Measurements from ENCODE around the gene KLK12. TPM values are rescaled to one million over a fixed set of nuclear protein-coding genes. Genes with fewer than 3 reads are reported as not detected.

Gene KLK12
- total and polyA plus RNA-seq, 2 of the 13 experiments (the other 11 are each of a cell fraction or from before 2014, with no cell fraction given): not detected

DNA sequence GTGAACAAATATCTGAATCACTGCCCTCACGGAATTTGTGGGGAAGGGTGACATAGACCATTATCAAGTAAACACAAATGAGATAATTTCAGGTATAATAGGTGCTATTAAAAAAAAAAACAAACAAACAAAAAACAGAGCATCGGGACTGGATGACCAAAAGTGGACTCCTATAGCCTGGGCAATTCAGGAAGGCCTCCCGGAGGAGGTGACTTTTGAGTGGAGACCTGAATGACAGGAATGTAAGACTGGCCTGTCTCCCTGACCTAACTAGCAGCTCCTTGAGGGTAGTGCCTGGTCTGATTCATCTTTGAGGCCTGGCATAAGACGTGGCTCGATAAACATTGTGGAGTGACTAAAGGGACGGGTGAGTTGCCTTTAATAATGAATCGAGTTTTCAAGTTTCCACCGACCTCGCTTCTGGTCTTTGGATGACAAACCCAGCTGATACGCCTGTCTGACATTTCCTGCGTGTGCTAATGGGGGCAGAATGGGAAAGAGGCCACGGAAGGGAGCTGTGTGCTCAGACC, 22.1 kb downstream of the KLK12 start (continued):
- TF ChIP-seq SMAD1 (CRISPR knock-in tag; IDR thresholded peaks at IDR 0.05; ENCODE audit: borderline replicate concordance, low read depth) (no peak), ZKSCAN5 (CRISPR knock-in tag; IDR thresholded peaks at IDR 0.05) (no peak), MLLT10 (CRISPR knock-in tag; IDR thresholded peaks at IDR 0.05) (no peak), IKZF4 (CRISPR knock-in tag; IDR thresholded peaks at IDR 0.05; ENCODE audit: borderline replicate concordance, low read depth, not compliant biosample characterization) (no peak), ZNF598 (CRISPR knock-in tag; IDR thresholded peaks at IDR 0.05; ENCODE audit: borderline replicate concordance) (no peak), MEIS1 (CRISPR knock-in tag; IDR thresholded peaks at IDR 0.05; ENCODE audit: borderline replicate concordance) (no peak)

GRCh38 chr19:51010066-51010795, 24.6 kb downstream of the KLK12 start:
- in situ Hi-C loops (cut with HindIII; ENCODE audit: extremely low pct_ligation_motif_present, low pct_unique_long_range_greater_than_20kb): no loop called here
- H3K9ac ChIP-seq (ENCODE audit: insufficient read depth, low read depth, low read length): no peak overlapping the region
- ATAC-seq (no peak), DNase-seq (ENCODE audit: low spot score) (no peak), FAIRE-seq (no peak)
- H2AFZ ChIP-seq (ENCODE audit: low read length): no peak overlapping the region
- H3K4me1 ChIP-seq (ENCODE audit: insufficient read depth, low read length): no peaks in the 10 kb centered on the region
- BruUV-seq (replicated peaks): no TSS peak
- ChIA-PET POLR2A (no interaction called here), CTCF (ENCODE audit: low intra/inter-chr PET ratio, low total read pairs) (no interaction called here)
- H3K9me3 ChIP-seq (ENCODE audit: low read length): no peaks in the 10 kb centered on the region
- H3K4me3 ChIP-seq (replicated peaks in 1 of 3; ENCODE audit: insufficient read depth in 1 of 3, low read depth in 2 of 3, low read length in 3 of 3): no peak overlapping the region
- H4K20me1 ChIP-seq (ENCODE audit: insufficient read depth, low read length): no peaks in the 10 kb centered on the region
- intact Hi-C loops (cut with micrococcal nuclease; ENCODE audit: unreplicated experiment): loop anchor here (10.0 kb wide), 1 partner anchor 75 kb away; no protein-coding TSS in a partner anchor
- no peak for TF ChIP-seq PRMT3 (CRISPR knock-in tag; IDR thresholded peaks at IDR 0.05; ENCODE audit: borderline replicate concordance, low read depth)
- no peak for TF ChIP-seq RARA (CRISPR knock-in tag; IDR thresholded peaks at IDR 0.05)
- no peak for TF ChIP-seq TOE1 (CRISPR knock-in tag; IDR thresholded peaks at IDR 0.05)
- TF ChIP-seq KMT2A (CRISPR knock-in tag; IDR thresholded peaks at IDR 0.05): no peak
- TF ChIP-seq FOXP1 (IDR thresholded peaks at IDR 0.05): no peak
- TF ChIP-seq FOXP1 (CRISPR knock-in tag; IDR thresholded peaks at IDR 0.05): no peak
- no peak for TF ChIP-seq RAD21 (CRISPR knock-in tag; IDR thresholded peaks at IDR 0.05)
- TF ChIP-seq ZNF7 (CRISPR knock-in tag; IDR thresholded peaks at IDR 0.05): no peak
- TF ChIP-seq MLLT10 (CRISPR knock-in tag; IDR thresholded peaks at IDR 0.05): no peak
- TF ChIP-seq, protein P1, sequence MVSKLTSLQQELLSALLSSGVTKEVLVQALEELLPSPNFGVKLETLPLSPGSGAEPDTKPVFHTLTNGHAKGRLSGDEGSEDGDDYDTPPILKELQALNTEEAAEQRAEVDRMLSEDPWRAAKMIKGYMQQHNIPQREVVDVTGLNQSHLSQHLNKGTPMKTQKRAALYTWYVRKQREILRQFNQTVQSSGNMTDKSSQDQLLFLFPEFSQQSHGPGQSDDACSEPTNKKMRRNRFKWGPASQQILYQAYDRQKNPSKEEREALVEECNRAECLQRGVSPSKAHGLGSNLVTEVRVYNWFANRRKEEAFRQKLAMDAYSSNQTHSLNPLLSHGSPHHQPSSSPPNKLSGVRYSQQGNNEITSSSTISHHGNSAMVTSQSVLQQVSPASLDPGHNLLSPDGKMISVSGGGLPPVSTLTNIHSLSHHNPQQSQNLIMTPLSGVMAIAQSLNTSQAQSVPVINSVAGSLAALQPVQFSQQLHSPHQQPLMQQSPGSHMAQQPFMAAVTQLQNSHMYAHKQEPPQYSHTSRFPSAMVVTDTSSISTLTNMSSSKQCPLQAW (CRISPR knock-in tag; IDR thresholded peaks at IDR 0.05): no peak
- H3K27ac ChIP-seq (ENCODE audit: extremely low read length, insufficient read depth, low read length): no peak overlapping the region
- under 1% methylated on average over 4 of the region's 4 CpGs for WGBS (ENCODE audit: low lambda C conversion rate)
- no peaks in the 10 kb centered on the region for H3K36me3 ChIP-seq (replicated peaks in 1 of 2; ENCODE audit: control insufficient read depth in 1 of 2, insufficient read depth in 2 of 2, low read length in 2 of 2)
- H3K27me3 ChIP-seq (ENCODE audit: control insufficient read depth in 1 of 2, insufficient read depth in 2 of 2, low read length in 2 of 2): peaks cover 1 to 7% of the 10 kb centered on the region in 2 experiments; a peak in 2 of 5 replicates
- no peak overlapping the region for H3K4me2 ChIP-seq (ENCODE audit: low read depth, low read length)
- H3K79me2 ChIP-seq (ENCODE audit: insufficient read depth, low read length): no peaks in the 10 kb centered on the region

All from HepG2 (cell line).